ENCODE results near the gene SLC12A9. TPM values are rescaled to one million over a fixed set of nuclear protein-coding genes. Genes with fewer than 3 reads are reported as not detected.

The SLC12A9 gene
- total RNA-seq, 2 donors from 2014 or later = 17.6 to 20.1 TPM

DNA sequence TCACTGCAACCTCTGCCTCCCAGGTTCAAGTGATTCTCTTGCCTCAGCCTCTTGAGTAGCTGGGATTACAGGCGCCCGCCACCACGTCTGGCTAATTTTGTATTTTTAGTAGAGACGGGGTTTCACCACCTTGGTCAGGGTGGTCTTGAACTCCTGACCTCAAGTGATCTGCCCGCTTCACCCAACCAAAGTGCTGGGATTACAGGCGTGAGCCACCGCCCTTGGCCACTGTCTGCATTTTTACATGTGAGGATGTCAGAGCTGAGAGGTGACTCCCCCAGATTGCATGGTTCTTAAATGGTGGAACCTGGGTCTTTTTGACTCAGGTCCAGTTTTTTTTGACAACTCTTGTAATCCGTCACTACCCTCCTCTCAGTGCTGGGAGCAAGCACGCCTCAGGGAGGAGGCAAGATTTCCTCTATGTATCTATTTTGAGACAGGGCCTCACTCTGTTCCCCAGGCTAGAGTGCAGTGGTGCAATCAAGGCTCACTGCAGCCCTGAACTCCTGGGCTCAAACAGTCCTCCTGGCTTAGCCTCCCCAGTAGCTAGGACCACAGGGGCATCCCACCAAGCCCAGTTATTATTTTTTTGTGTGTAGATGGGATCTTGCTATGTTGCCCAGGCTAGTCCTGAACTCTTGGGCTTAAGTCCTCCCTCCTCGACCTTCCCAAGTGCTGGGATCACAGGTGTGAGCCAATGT is 21.2 kb downstream of the SLC12A9 start:
- Mint-ChIP-seq H3K36me3 (ENCODE audit: insufficient read depth in 2 of 2) (peaks cover 11 to 41% of the 10 kb centered on the region in 2 donors), H3K4me3 (peak overlapping the region; percentile 86 to 98), H3K9me3 (no peaks in the 10 kb centered on the region), H3K27ac (peak overlapping the region; percentile 75), H3K4me1 (ENCODE audit: low read depth) (peaks cover 40% of the 10 kb centered on the region), H3K27me3 (ENCODE audit: low read depth) (no peaks in the 10 kb centered on the region)
- ATAC-seq (replicated peaks in 1 of 2) = no peak
- DNase-seq = no peak

DNA sequence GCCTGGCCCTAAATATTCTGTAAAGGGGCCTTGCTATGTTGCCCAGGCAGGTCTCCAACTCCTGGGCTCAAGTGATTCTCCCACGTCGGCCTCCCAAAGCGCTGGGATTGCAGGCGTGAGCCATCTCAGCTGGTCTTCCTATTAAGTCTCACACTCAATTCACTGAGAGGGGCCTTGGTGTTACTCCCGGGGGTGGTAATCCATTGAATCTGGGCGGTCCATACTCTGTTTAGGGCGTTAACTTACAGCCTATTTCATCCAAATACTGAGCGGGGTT is 21.7 kb downstream of the SLC12A9 start:
- Mint-ChIP-seq H3K36me3 (ENCODE audit: insufficient read depth in 2 of 2) (peaks cover 11 to 44% of the 10 kb centered on the region in 2 donors), H3K4me3 (peak overlapping the region; percentile 86 to 98), H3K9me3 (no peaks in the 10 kb centered on the region), H3K4me1 (ENCODE audit: low read depth) (peaks cover 45% of the 10 kb centered on the region), H3K27ac (peak overlapping the region; percentile 75), H3K27me3 (ENCODE audit: low read depth) (no peaks in the 10 kb centered on the region)
- ATAC-seq (replicated peaks in 1 of 2) (no peak), DNase-seq (no peak)

DNA sequence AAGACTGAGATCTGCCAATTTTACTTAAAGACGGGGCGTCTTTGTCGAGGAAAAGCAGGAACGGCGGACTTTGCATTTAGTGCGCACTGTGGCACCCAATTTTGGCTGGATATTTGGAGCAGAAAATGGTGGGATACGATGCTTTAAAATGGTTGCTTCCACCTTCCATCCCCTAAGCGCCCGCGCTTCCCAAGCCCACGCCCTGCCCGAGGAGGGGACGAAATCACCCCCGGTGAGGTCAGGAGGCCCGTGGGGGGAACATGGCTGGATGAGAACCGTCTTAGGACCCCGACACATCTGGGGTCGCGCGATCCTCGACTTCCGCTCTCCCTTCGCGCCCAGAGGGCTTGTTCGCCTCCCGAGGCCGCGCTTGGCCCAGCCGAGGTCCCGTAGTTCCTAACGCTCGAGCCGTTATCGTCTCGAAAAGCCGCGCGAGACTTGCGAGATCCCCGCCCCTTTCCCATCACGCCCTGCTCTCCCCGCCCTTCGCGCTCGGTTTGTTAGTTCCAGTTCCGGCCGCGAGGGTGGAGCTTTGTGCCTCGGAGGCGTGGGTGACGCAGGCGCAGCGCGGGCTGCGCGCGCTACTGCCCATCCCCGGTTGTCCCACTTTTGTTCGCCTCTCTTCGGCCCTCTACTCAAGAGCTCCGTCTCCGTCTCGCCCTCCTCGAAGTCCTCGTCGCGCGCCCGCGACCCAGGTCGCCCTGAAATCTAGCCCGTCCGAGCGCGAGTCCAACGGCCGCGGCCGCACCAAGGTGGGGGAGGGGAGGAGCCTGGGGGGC is 22.3 kb downstream of the SLC12A9 start, which contains the start of gene SRRT:
Gene SRRT (plus strand): TSS at position 527 of the 779 bp plus-strand sequence. CDS start 488 bp downstream, outside the sequence.
- Mint-ChIP-seq H3K27me3 (ENCODE audit: low read depth) (no peaks in the 10 kb centered on the region), H3K27ac (peak within 1 kb of the TSS; percentile 90), H3K4me3 (peak within 1 kb of the TSS; percentile 86 to 98), H3K9me3 (no peaks in the 10 kb centered on the region), H3K4me1 (ENCODE audit: low read depth) (peaks cover 47% of the 10 kb centered on the region), H3K36me3 (ENCODE audit: insufficient read depth in 2 of 2) (peaks cover 12 to 50% of the 10 kb centered on the region in 2 donors)
- peak; percentile 98 to 99 for DNase-seq
- ATAC-seq (replicated peaks in 1 of 2) = peak; percentile 94 to 95

DNA sequence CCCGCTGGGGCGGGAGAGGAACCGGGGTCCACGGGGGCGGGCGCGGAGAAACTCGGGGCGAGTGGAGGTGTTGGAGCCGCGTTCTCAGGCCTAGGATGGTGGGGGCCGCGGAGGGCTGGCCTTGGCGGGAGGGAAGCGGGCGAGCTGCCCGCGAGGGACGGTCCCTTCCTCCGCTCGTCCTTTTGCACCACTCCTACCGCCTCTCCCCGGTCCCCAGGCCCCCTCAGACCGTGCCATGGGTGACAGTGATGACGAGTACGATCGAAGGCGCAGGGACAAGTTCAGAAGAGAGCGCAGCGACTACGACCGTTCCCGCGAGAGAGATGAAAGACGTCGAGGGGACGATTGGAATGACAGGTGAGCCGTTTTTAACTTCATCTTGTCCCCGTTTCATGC is 22.8 kb downstream of the SLC12A9 start:
- peak overlapping the region; percentile 86 to 98 for H3K4me3 Mint-ChIP-seq
- no peaks in the 10 kb centered on the region for H3K27me3 Mint-ChIP-seq (ENCODE audit: low read depth)
- DNase-seq (peak; percentile 56 to 62), ATAC-seq (replicated peaks in 1 of 2) (peak; percentile 55)
- no peaks in the 10 kb centered on the region for H3K9me3 Mint-ChIP-seq
- peak overlapping the region; percentile 90 for H3K27ac Mint-ChIP-seq
- H3K4me1 Mint-ChIP-seq (ENCODE audit: low read depth) = peaks cover 51% of the 10 kb centered on the region
- H3K36me3 Mint-ChIP-seq (ENCODE audit: insufficient read depth in 2 of 2) = peaks cover 15 to 53% of the 10 kb centered on the region in 2 donors

DNA sequence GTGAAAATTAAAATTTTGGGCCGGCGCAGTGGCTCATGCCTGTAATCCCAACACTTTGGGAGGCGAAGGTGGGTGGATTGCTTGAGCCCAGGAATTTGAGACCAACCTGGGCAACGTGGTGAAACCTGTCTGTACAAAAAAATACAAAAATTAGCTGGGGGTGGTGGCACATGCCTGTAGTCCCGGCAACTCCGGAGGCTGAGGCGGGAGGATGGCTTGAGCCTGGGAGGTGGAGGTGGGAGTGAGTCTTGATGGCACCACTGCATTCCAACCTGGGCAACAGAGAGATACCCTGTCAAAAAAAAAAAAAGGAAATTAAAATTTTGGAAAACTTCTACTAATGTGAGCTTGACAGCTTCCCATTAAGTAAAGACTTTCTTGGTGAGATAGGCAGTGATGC is 25.5 kb downstream of the SLC12A9 start:
- no peak for ATAC-seq (replicated peaks in 1 of 2)
- Mint-ChIP-seq H3K27ac (peak overlapping the region; percentile 95), H3K9me3 (no peaks in the 10 kb centered on the region), H3K4me1 (ENCODE audit: low read depth) (peaks cover 53% of the 10 kb centered on the region), H3K27me3 (ENCODE audit: low read depth) (no peaks in the 10 kb centered on the region), H3K36me3 (ENCODE audit: insufficient read depth in 2 of 2) (peaks cover 15 to 51% of the 10 kb centered on the region in 2 donors), H3K4me3 (peak overlapping the region; percentile 21 to 48)
- DNase-seq = no peak

DNA sequence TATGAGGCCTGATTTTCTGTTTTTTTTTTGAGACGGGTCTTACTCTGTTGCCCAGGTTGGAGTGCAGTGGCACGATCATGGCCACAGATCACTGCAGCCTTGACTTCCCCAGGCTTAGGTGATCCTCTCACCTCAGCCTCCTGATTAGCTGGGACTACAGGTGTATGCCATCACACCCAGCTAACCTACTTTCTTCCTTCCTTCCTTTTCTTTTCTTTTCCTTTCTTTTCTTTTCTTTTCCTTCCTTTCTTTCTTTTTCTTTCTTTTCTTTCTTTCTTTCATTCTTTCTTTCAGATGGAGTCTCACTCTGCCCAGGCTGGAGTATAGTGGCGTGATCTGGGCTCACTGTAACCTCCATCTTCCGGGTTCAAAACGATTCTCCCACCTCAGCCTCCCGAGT is 26.2 kb downstream of the SLC12A9 start:
- H3K4me3 Mint-ChIP-seq = peak overlapping the region; percentile 2 to 69
- H3K27ac Mint-ChIP-seq = peak overlapping the region; percentile 95

DNA sequence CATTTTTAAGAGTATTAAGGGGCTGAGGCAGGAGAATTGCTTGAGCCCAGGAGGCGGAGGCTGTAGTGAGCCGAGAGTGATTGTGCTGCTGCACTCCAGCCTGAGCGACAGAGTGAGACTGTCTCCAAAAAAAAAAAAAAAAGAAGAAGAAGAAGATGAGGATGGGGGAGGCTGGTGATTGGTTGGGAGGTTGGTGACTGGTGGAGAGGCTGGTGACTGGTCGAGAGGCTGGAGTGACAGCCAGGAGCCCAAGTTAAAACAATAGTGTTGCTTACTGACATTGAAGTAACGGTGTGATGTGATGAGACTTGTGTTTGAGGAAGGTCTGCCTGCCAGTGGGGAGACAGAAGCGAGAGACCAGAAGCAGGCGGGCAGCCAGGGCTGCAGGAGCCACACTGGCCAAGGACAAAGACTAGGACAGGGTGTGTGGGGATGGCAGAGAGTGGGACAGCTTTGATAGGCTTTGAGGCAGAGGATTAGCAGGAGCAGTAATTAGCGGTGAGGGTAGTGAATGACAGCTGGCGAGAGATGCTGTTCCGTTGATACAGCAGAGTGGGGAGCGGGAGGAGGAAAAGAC is 27.3 kb downstream of the SLC12A9 start:
- Mint-ChIP-seq H3K27me3 (ENCODE audit: low read depth) (no peaks in the 10 kb centered on the region), H3K27ac (peak overlapping the region; percentile 95), H3K9me3 (no peaks in the 10 kb centered on the region), H3K4me1 (ENCODE audit: low read depth) (peaks cover 51% of the 10 kb centered on the region), H3K36me3 (ENCODE audit: insufficient read depth in 2 of 2) (peaks cover 20 to 58% of the 10 kb centered on the region in 2 donors), H3K4me3 (no peak overlapping the region)
- DNase-seq (no peak), ATAC-seq (replicated peaks in 1 of 2) (no peak)

More for the DNA sequence above, 26.2 kb downstream of the SLC12A9 start:
- peaks cover 58% of the 10 kb centered on the region for H3K4me1 Mint-ChIP-seq (ENCODE audit: low read depth)
- no peak for DNase-seq
- H3K9me3 Mint-ChIP-seq = no peaks in the 10 kb centered on the region
- no peaks in the 10 kb centered on the region for H3K27me3 Mint-ChIP-seq (ENCODE audit: low read depth)
- no peak for ATAC-seq (replicated peaks in 1 of 2)
- peaks cover 17 to 55% of the 10 kb centered on the region in 2 donors for H3K36me3 Mint-ChIP-seq (ENCODE audit: insufficient read depth in 2 of 2)

DNA sequence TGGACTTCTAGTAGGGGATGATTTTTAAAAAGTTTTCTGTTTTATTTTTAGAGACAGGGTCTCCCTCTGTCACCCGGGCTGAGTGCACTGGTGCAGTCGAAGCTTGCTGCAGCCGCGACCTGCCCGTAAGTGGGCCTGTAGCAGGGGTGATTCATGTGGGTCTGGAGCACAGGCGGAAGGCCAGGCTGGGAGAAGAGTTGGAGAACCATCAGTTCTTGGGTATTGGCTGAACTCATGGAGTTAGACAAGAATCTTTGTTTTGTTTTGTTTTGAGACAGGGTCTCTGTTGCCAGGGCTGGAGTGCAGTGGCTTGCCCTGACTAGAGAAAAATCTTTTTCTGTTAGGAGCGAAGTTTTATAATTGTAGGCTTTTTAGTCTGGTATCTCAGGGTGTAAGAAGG is 28.1 kb downstream of the SLC12A9 start:
- peak overlapping the region; percentile 83 for H3K27ac Mint-ChIP-seq
- peaks cover 16 to 54% of the 10 kb centered on the region in 2 donors for H3K36me3 Mint-ChIP-seq (ENCODE audit: insufficient read depth in 2 of 2)

DNA sequence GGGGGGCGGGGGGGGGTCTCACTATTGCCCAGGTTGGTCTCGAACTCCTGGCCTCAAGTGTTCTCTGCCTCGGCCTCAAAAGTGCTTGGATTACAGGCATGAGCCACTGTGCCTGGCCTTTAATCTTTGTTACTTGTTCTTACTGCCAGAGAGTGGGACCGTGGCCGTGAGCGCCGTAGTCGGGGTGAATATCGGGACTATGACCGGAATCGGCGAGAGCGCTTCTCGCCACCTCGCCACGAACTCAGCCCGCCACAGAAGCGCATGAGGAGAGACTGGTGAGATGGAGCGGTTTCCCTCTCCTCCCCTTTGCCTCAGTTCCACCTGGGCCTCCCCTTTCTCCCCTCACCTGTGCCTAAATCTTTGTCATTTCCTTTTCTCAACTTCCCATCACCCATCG is 28.6 kb downstream of the SLC12A9 start:
- Mint-ChIP-seq H3K27me3 (ENCODE audit: low read depth) (no peaks in the 10 kb centered on the region), H3K4me1 (ENCODE audit: low read depth) (peaks cover 51% of the 10 kb centered on the region), H3K4me3 (no peak overlapping the region), H3K36me3 (ENCODE audit: insufficient read depth in 2 of 2) (peaks cover 16 to 52% of the 10 kb centered on the region in 2 donors), H3K9me3 (no peaks in the 10 kb centered on the region), H3K27ac (no peak overlapping the region)
- DNase-seq (no peak), ATAC-seq (replicated peaks in 1 of 2) (no peak)

More for the DNA sequence above, 28.1 kb downstream of the SLC12A9 start:
- Mint-ChIP-seq H3K27me3 (ENCODE audit: low read depth) (no peaks in the 10 kb centered on the region), H3K4me1 (ENCODE audit: low read depth) (peaks cover 55% of the 10 kb centered on the region), H3K9me3 (no peaks in the 10 kb centered on the region), H3K4me3 (no peak overlapping the region)
- DNase-seq = no peak
- ATAC-seq (replicated peaks in 1 of 2) = no peak

DNA sequence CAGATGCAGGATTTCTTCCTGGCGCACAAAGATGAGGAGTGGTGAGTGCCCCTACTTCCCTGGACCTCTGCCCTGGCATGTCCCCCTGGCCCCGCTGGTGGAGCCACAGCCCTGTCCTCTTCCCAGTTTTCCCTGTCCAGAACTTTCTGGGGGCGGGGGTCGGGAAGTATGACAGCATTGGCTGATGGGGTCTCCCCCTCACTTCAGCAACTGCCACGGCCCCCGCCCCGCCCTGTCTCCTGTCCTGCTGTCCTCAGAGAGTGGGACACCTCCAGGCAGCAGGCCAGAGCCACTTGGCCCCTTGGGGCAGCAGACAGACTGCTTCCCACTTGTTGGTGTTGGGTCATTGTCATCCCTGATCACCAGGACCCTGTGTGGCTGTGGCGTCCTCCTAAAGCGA is 29.7 kb downstream of the SLC12A9 start:
- no peak overlapping the region for H3K27ac Mint-ChIP-seq
- no peak for DNase-seq
- no peaks in the 10 kb centered on the region for H3K27me3 Mint-ChIP-seq (ENCODE audit: low read depth)
- H3K9me3 Mint-ChIP-seq = no peaks in the 10 kb centered on the region
- H3K4me3 Mint-ChIP-seq = no peak overlapping the region
- ATAC-seq (replicated peaks in 1 of 2) = no peak
- H3K36me3 Mint-ChIP-seq (ENCODE audit: insufficient read depth in 2 of 2) = peaks cover 14 to 52% of the 10 kb centered on the region in 2 donors
- H3K4me1 Mint-ChIP-seq (ENCODE audit: low read depth) = peaks cover 50% of the 10 kb centered on the region

DNA sequence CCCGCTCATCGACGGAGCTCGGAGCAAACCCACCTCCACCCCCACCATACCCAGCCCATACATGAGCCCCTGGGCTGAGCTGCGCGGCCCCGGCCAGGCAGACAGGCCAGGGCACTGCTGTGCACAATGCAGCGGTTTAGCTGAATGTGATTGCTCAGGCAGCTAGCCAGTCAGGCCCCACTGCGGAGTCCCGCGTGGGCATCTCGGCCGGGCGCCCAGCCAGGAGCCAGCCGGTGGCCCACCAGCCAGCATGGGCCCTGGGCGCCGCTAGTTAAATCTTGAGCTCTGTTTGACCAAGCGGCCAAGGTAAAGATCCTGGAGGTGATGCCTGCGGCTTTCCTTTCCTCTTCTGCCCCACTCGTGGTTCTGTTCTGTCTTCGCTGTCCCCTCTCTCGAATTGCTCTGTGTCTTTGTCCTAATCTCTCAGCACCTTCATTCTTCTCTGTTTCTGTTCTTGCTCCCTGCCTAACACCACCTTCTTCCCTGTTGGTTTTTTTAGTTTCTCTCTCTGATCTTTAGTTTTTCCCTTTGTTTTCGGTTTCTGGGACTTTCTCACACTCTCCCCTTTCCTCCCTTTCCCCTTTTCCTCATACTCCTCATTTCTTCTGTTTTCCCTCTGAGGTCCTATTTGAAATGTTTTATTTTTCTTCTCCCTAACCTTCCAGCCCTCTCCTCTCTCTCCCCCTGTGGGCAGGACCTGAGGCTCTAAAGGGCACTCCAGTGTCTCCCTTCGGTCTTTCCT is 30.4 kb downstream of the SLC12A9 start:
- DNase-seq (no peak), ATAC-seq (replicated peaks in 1 of 2) (no peak)
- peaks cover 17 to 48% of the 10 kb centered on the region in 2 donors for H3K36me3 Mint-ChIP-seq (ENCODE audit: insufficient read depth in 2 of 2)
- no peaks in the 10 kb centered on the region for H3K27me3 Mint-ChIP-seq (ENCODE audit: low read depth)
- peak overlapping the region; percentile 10 for H3K27ac Mint-ChIP-seq
- no peak overlapping the region for H3K4me3 Mint-ChIP-seq
- peaks cover 52% of the 10 kb centered on the region for H3K4me1 Mint-ChIP-seq (ENCODE audit: low read depth)
- no peaks in the 10 kb centered on the region for H3K9me3 Mint-ChIP-seq

DNA sequence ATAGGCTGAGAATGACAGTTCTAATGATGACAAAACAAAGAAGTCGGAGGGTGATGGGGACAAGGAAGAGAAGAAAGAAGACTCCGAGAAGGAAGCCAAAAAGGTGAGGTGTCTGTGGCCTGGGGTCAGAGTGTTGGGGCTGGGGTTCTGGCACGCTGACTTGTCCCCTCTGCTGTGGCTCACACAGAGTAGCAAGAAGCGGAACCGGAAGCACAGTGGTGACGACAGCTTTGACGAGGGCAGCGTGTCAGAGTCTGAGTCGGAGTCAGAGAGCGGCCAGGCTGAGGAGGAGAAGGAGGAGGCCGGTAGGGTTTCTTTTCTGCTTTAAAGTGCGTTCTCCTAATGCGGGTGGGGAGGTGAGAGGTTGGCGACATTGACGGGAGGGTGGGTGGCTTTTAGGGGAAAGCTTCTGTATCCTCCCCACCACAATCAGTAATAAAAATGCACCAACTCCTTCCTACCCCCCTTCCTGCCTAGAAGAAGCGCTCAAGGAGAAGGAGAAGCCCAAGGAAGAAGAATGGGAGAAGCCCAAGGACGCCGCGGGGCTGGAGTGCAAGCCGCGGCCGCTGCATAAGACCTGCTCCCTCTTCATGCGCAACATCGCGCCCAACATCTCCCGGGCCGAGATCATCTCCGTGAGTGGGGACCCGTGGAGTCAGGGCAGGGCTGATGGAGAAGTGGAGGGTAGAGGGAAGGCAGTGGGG is 32.4 kb downstream of the SLC12A9 start:
- DNase-seq (no peak), ATAC-seq (replicated peaks in 1 of 2) (peak in 1 of 2 donors; percentile 12)
- Mint-ChIP-seq H3K9me3 (no peaks in the 10 kb centered on the region), H3K27me3 (ENCODE audit: low read depth) (no peaks in the 10 kb centered on the region), H3K27ac (peak overlapping the region; percentile 5), H3K36me3 (ENCODE audit: insufficient read depth in 2 of 2) (peaks cover 17 to 33% of the 10 kb centered on the region in 2 donors), H3K4me3 (peak overlapping the region; percentile 4 to 13), H3K4me1 (ENCODE audit: low read depth) (peaks cover 44% of the 10 kb centered on the region)

Measured in activated T-cell treated with anti-CD3 and anti-CD28 coated beads, Interleukin-2, amount 50 U/mL, for 72 hours (primary cell).